PFSK-1 (cell line): ENCODE data around the gene MAP1LC3A.

Source experiments
- FOXP2 ChIP-seq: optimal IDR thresholded peaks from 2 replicates; pipeline ENCODE3; 2011; ENCODE audit warnings: borderline replicate concordance, control low read depth, inconsistent platforms; ENCODE audit not compliant: insufficient read depth; ENCODE audit errors: extremely low read length, extremely low read depth
- POLR2AphosphoS5 ChIP-seq: IDR thresholded peaks from 2 replicates; pipeline ENCODE4 v1.6.1; 2012; ENCODE audit warnings: low read depth, mild to moderate bottlenecking, control low read depth, low read length, moderate library complexity
- SIN3A ChIP-seq: IDR thresholded peaks from 2 replicates; pipeline ENCODE4 v1.6.1; 2012; ENCODE audit warnings: mild to moderate bottlenecking, low read length, moderate library complexity, borderline replicate concordance; ENCODE audit not compliant: insufficient read depth
- TAF1 ChIP-seq: IDR thresholded peaks from 2 replicates; pipeline ENCODE4 v1.6.1; 2012; ENCODE audit warnings: low read length, control low read depth, borderline replicate concordance; ENCODE audit not compliant: insufficient read depth
- TF ChIP-seq, protein P1 (sequence below), 2 experiments: IDR thresholded peaks; 2 replicates each; pipeline versions ENCODE4 v1.6.1 to v1.8.0; 2011 to 2012; ENCODE audit warnings: low read depth in 2 of 2, low read length in 2 of 2, control low read depth in 1 of 2, inconsistent platforms in 1 of 2, mild to moderate bottlenecking in 1 of 2, moderate library complexity in 1 of 2; ENCODE audit not compliant: insufficient read depth in 1 of 2

Gene MAP1LC3A

GRCh38 chr20:34607066-34607465, 48.5 kb downstream of the MAP1LC3A start:
- TF ChIP-seq TAF1, result no peak
- TF ChIP-seq POLR2AphosphoS5, result no peak
- TF ChIP-seq FOXP2, result no peak
- TF ChIP-seq, protein P1, sequence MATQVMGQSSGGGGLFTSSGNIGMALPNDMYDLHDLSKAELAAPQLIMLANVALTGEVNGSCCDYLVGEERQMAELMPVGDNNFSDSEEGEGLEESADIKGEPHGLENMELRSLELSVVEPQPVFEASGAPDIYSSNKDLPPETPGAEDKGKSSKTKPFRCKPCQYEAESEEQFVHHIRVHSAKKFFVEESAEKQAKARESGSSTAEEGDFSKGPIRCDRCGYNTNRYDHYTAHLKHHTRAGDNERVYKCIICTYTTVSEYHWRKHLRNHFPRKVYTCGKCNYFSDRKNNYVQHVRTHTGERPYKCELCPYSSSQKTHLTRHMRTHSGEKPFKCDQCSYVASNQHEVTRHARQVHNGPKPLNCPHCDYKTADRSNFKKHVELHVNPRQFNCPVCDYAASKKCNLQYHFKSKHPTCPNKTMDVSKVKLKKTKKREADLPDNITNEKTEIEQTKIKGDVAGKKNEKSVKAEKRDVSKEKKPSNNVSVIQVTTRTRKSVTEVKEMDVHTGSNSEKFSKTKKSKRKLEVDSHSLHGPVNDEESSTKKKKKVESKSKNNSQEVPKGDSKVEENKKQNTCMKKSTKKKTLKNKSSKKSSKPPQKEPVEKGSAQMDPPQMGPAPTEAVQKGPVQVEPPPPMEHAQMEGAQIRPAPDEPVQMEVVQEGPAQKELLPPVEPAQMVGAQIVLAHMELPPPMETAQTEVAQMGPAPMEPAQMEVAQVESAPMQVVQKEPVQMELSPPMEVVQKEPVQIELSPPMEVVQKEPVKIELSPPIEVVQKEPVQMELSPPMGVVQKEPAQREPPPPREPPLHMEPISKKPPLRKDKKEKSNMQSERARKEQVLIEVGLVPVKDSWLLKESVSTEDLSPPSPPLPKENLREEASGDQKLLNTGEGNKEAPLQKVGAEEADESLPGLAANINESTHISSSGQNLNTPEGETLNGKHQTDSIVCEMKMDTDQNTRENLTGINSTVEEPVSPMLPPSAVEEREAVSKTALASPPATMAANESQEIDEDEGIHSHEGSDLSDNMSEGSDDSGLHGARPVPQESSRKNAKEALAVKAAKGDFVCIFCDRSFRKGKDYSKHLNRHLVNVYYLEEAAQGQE (IDR thresholded peaks at IDR 0.05; ENCODE audit: insufficient read depth in 1 of 2, low read depth in 2 of 2, low read length in 2 of 2), result no peak
- TF ChIP-seq SIN3A, result no peak
